Activated naive CD4-positive, alpha-beta T cell treated with Interleukin-2 at 50 U/mL for 16 hours (primary cell): ENCODE measurements around the gene SLAMF9.
A peak's percentile ranks its signal among the peaks of the same experiment; 100 is the strongest.

Source experiments
- DNase-seq: peaks from one replicate; pipeline ENCODE4 v3.0.0-alpha.2; 2020

The SLAMF9 gene

DNA sequence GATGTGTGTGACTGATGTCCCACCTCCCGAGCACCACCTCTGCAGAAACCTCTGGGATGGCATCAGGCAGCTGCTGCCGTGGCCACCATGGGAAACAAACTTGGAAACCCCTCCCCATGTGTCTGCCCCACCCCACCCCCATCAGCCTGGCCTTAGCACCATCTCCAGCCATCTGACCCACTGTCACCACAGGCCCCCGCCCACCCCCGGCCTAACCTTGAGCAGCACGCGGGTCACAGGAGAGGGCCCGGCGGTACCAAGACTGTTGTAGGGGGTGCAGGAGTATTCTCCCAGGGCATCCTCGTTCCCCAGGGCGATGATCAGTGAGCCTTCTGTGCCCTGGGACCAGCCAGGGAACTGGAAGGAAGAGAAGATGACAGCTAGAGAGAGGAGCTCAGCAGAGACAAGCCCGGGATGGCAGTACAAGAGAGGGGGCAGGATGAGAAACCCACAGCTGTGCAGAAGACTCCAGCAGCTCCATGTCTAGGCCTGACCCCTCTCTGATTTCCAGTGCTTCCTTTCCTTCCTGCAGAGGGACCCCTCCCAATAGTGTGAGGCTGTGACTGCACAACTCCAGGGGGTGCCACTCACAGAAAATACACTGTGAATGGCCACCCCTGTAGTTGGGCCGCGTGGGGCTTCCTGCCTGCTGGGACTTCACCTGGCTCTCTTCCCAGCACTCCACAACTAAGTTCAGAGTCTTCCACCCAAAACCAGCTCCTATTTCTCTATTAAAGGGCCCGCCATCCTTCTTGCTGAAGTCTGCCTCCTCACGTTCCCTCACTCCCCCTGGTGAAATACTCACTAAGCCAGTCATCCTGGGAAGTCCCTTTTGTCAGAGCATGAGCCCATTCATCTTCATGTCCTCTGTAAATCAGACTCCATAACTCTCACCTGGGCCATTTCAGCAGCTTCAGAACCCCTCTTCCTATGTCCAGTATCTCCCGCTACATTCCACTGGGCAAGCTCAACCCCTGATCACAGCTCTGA lies 21.4 kb downstream of the SLAMF9 start:
- no peak for DNase-seq

GRCh38 chr1:159931795-159932173 lies 22.3 kb downstream of the SLAMF9 start:
- DNase-seq, result no peak

GRCh38 chr1:159931101-159931794 lies 22.8 kb downstream of the SLAMF9 start:
- DNase-seq, result no peak

- no peak for DNase-seq
These were observed 23.4 kb downstream of the SLAMF9 start for GRCh38 chr1:159930634-159931033.

GRCh38 chr1:159930216-159930615 lies 23.8 kb downstream of the SLAMF9 start:
- DNase-seq, result no peak

- DNase-seq, result no peak
These were observed 24.6 kb downstream of the SLAMF9 start for GRCh38 chr1:159929155-159930051.

DNA sequence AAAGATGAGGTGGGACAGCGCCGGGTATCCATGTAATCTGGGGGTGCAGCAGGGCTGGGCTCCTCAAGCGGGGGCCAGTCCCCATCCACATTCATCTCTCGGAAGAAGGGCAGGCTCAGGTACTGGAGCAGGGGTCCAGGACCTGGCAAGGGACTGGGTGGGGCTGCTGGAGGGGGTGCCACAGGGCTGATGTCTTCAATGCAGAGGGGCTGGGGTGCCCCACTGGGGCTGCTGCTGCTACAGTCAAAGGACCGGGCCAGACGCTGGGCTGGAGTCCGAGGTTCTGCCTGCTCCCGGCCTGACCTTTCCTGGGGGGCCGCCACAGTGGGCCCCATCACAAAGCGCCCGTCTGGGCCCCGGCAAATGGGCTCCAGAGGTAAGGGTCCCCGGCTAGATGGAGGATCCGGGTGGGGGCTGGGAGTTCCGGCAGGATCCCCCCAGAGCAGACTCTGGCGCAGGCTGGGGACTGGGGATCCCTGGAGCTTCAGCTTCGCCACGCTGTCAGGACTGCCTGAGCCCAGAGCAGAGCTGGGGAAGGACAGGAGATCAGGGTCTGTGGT lies 25.5 kb downstream of the SLAMF9 start:
- no peak for DNase-seq

GRCh38 chr1:159927849-159928431 lies 26.1 kb downstream of the SLAMF9 start:
- DNase-seq, result no peak

- DNase-seq, result no peak
These were observed 26.7 kb downstream of the SLAMF9 start for GRCh38 chr1:159927211-159927848.

DNA sequence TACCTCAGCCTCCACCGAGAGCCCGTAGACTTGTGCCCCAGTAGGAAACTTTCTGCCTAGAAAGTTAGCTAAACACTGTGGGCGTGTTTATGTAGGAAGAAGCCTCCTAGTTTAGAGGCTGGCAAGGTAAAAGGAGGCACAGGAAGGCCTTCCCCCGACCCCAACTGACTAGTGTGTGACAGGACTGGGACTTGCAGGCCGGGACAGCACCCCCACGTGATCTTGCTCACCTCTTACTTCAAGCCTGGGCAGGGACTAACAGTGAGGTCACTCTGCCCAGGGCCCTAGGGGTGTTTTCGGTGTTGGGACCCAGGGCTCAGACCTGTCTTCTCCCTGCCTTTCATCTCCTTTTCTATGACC lies 28.3 kb downstream of the SLAMF9 start:
- no peak for DNase-seq

DNA sequence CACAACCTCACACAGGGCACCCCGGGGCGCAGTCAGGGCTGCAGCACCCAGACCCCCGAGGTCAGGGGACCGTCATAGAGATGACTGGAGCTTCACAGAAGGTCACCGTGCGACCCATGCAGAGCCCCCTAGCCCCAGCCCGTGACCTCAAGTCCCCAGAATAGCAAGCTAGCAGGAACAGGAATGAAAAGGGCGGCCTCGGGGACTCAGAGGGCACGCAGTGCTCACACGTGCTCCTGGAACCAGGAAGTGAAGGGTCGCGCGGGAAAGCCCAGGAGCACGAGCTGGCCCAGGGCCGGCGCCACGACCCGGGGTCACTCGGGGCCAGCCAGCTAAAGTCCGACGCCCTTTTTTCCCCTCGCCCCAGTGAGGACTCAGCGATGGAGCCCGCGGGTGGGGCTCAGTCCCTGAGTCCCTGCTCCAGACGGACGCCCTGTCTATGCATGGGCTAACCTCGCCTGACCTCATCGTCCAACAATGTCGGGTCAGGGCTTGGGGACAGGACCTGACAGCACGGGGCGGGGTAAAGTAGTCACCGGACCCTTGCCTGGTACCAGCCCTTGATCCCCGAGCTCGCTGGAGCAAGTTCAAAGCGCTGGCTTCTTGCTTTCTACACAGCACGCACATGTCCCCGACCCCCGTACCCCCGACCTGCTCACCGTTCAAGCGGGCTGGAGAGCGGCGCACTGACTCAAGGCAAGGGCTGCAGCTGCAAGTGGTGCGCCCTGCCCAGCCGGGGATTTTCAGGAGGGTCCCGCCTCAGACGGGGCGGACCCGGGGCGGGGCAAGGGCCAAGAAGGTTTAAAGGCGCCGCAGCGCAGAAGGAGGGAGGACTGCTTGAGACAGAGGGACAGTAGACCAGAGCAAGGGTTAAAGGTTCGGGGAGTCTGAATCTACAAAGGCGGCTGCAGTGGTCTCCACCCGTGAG lies 29.0 kb downstream of the SLAMF9 start, which contains the start of gene TAGLN2:
TAGLN2 (minus strand) TSS at position 717 of the 928 bp plus-strand sequence. CDS start 4,998 bp downstream, outside the sequence.
- DNase-seq, result peak; percentile 93

- DNase-seq, result peak; percentile 69
These were observed 29.8 kb downstream of the SLAMF9 start for GRCh38 chr1:159924025-159924790.

GRCh38 chr1:159923203-159924024 lies 30.6 kb downstream of the SLAMF9 start:
- DNase-seq, result peak; percentile 86

- peak; percentile 10 for DNase-seq
These were observed 31.4 kb downstream of the SLAMF9 start for GRCh38 chr1:159922511-159923202.

GRCh38 chr1:159921700-159922504 lies 32.1 kb downstream of the SLAMF9 start:
- peak; percentile 23 for DNase-seq

DNA sequence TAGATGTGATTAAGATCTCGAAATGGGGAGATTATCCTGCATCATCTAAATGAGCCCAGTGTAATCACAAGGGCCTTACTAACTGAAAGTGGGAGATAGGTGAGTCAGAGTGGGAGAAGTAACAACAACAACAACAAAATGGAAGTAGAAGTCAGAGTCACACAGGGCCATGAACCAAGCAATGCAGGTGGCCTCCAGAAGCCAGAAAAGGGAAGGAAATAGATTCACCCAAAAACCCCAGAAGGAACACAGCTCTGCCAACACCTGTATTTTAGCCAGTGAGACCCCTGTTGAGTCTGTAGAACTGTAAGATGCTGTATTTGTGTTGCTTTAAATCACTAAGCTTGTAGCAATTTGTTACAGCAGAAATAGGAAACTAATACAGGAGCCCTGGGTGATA lies 32.8 kb downstream of the SLAMF9 start:
- peak; percentile 26 for DNase-seq

GRCh38 chr1:159920651-159921050 lies 33.4 kb downstream of the SLAMF9 start:
- DNase-seq, result no peak
